ENCODE data around the gene CNOT6.

CNOT6 gene

DNA sequence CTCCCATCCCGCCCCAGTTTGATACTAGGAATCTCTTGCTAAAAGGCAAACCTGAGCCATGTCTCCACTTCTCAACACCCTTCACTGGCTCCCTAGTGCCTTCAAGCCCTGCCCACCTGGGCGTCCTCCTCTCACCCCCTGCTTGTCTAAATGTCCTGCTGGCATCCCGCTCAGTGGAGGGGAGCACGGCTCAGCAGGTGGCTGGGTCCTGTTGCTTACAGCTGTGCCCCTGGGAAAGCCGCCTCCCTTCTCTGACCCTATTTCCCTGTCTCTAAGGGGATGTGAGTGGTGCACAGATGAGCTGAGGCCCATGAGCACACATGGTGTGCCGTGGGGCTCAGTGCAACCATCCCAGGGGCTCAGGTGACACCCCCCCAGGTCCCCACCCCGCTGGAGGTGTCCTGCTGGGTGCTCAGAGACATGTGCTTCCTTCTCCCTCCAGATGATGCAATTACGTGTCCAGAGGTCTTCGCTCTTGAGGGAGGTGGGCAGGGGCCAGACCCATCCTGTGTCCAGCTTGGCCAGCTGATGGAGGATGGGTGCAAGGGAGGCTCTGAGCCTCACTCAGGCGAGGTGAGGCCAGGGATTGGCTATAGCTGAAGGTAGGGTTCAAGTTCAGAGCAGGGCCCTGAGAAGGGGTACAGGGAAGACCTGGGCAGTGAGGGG is 131.1 kb downstream of the CNOT6 start:
- DNase-seq, result no peak

GRCh38 chr5:180625791-180626660 is 131.8 kb downstream of the CNOT6 start:
- DNase-seq, result no peak

DNA sequence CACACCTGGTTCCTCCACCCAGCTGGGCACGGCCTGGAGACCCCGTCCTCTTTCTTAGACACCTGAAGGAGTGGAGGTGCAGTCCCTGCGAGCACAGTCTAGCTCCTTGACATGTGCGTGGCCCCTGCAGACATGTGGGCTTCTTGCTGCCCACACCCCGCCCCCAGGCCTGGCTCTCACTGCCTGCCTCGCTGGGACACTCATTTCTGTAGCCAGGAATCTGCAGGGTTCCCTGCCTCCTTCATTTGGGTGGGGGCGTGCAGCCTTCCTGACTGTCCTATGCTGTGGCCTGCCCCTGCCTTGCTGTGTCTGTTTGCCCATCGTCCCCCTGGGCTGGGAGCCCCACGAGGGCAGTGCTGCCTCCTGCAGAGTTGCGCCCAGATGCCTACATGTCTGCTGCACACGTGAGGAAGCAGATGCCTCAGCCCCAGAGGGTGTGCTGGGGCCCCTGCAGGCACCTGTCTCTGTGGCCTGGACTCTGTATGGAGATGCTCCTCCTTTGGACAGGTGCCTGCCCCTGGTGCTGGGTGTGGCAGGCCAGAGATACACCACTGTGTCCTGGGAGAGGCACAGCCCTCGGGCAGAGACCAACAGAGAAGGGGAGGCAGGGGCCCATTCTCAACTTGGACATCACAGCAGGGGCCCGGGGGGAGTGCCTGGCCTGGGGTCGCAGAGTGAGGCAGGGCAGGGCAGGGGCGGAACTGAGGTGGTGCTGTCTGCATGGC is 132.6 kb downstream of the CNOT6 start:
- DNase-seq, result no peak

- no peak for DNase-seq
Observed at GRCh38 chr5:180627386-180628120, 133.4 kb downstream of the CNOT6 start.

All from OCI-M1 (cell line).